GM19438 (cell line): ENCODE measurements around the gene IGSF11.
"Not testable (repeated sequence)": the region's sequence is repeated elsewhere in the genome, so short reads cannot be mapped to it uniquely, and the experiment has no call there.

Experiments used
- ATAC-seq: cut with Tn5 transposase; IDR thresholded peaks from one replicate; pipeline ENCODE4 v1.9.1; 2021; ENCODE audit warnings: low read depth; ENCODE audit not compliant: unreplicated experiment

The IGSF11 gene

GRCh38 chr3:119034256-119035013 lies at the start of gene IGSF11:
TSS of gene IGSF11 (minus strand) at chr3:119034846. CDS start at chr3:119034582, 264 bp downstream.
- ATAC-seq = peak; percentile 95

- ATAC-seq = no peak
Measured at GRCh38 chr3:119080364-119080763, 45.7 kb upstream of the IGSF11 start.

- no peak for ATAC-seq
Measured at GRCh38 chr3:119073258-119074001, 38.8 kb upstream of the IGSF11 start.

GRCh38 chr3:119072451-119072850 lies 37.8 kb upstream of the IGSF11 start:
- not testable (repeated sequence) for ATAC-seq

- ATAC-seq = no peak
Measured at GRCh38 chr3:119069725-119070124, 35.1 kb upstream of the IGSF11 start.

- ATAC-seq = no peak
Measured at GRCh38 chr3:119063471-119063870, 28.8 kb upstream of the IGSF11 start.

GRCh38 chr3:119062892-119063291 lies 28.2 kb upstream of the IGSF11 start:
- no peak for ATAC-seq

GRCh38 chr3:119044593-119044992 lies 9.9 kb upstream of the IGSF11 start:
- ATAC-seq = no peak

- ATAC-seq = no peak
Measured at GRCh38 chr3:119042162-119042561, 7.5 kb upstream of the IGSF11 start.

- no peak for ATAC-seq
Measured at GRCh38 chr3:119035014-119035346, 334 bp upstream of the IGSF11 start.

GRCh38 chr3:119033393-119034255 lies 1.0 kb downstream of the IGSF11 start:
- no peak for ATAC-seq

GRCh38 chr3:119025171-119025795 lies 9.4 kb downstream of the IGSF11 start:
- ATAC-seq = no peak

- ATAC-seq = no peak
Measured at GRCh38 chr3:119019767-119020518, 14.7 kb downstream of the IGSF11 start.

- ATAC-seq = no peak
Measured at GRCh38 chr3:119018690-119019463, 15.8 kb downstream of the IGSF11 start.

GRCh38 chr3:119015942-119016341 lies 18.7 kb downstream of the IGSF11 start:
- no peak for ATAC-seq

GRCh38 chr3:119013951-119014350 lies 20.7 kb downstream of the IGSF11 start:
- ATAC-seq = no peak

- no peak for ATAC-seq
Measured at GRCh38 chr3:119011528-119011927, 23.1 kb downstream of the IGSF11 start.

GRCh38 chr3:118997190-118997589 lies 37.5 kb downstream of the IGSF11 start:
- no peak for ATAC-seq

GRCh38 chr3:118991775-118992174 lies 42.9 kb downstream of the IGSF11 start:
- no peak for ATAC-seq
